Smooth muscle cell (in vitro differentiated cells): ENCODE data around the gene FMNL3. TPM values are rescaled to one million over a fixed set of nuclear protein-coding genes. Genes with fewer than 3 reads are reported as not detected.
A peak's percentile ranks its signal among the peaks of the same experiment; 100 is the strongest.

ENCODE experiments used
- DNase-seq: peaks from one replicate; lab custom pipeline; 2025; ENCODE audit not compliant: unreplicated experiment; lab: John Stamatoyannopoulos, UW
- H2AFZ ChIP-seq: fragments of 200-600 bp; sonication (generic); 2 replicates; pipeline ENCODE4 v1.6.0; 2016; ENCODE audit warnings: antibody characterized with exemption, low read depth, mild to moderate bottlenecking
- H3F3A ChIP-seq: fragments of 200-600 bp; sonication (generic); 2 replicates; pipeline ENCODE4 v1.6.0; 2017; ENCODE audit warnings: antibody characterized with exemption, low read depth
- H3K27ac ChIP-seq: fragments of 200-600 bp; sonication (generic); 2 replicates; pipeline ENCODE4 v1.5.1; 2016; ENCODE audit warnings: low read depth, mild to moderate bottlenecking
- H3K27me3 ChIP-seq: fragments of 200-600 bp; sonication (generic); 2 replicates; pipeline ENCODE4 v1.6.1; 2016; ENCODE audit warnings: low read depth, mild to moderate bottlenecking
- H3K36me3 ChIP-seq: fragments of 200-600 bp; sonication (generic); 2 replicates; pipeline ENCODE4 v1.5.1; 2016; ENCODE audit warnings: low read depth
- H3K4me1 ChIP-seq: fragments of 200-600 bp; sonication (generic); 2 replicates; pipeline ENCODE4 v1.5.1; 2016; ENCODE audit warnings: low read depth
- H3K4me2 ChIP-seq: fragments of 200-600 bp; sonication (generic); 2 replicates; pipeline ENCODE4 v1.6.0; 2016; ENCODE audit warnings: mild to moderate bottlenecking
- H3K4me3 ChIP-seq: fragments of 200-600 bp; sonication (generic); 2 replicates; pipeline ENCODE4 v1.5.1; 2016; ENCODE audit warnings: mild to moderate bottlenecking
- H3K79me2 ChIP-seq: fragments of 200-600 bp; sonication (generic); 2 replicates; pipeline ENCODE4 v1.6.0; 2016; ENCODE audit warnings: low read depth, mild to moderate bottlenecking
- H3K9ac ChIP-seq: fragments of 200-600 bp; sonication (generic); 2 replicates; pipeline ENCODE4 v1.6.0; 2016; ENCODE audit warnings: low read depth
- H3K9me3 ChIP-seq: fragments of 200-600 bp; sonication (generic); replicated peaks from 2 replicates; pipeline ENCODE4 v1.5.1; 2016; ENCODE audit warnings: low read depth
- H4K20me1 ChIP-seq: fragments of 200-600 bp; sonication (generic); 2 replicates; pipeline ENCODE4 v1.6.0; 2016; ENCODE audit warnings: low read depth
- CTCF ChIP-seq: fragments of 200-600 bp; sonication (generic); IDR thresholded peaks from 2 replicates; pipeline ENCODE4 v1.5.1; 2017; ENCODE audit warnings: borderline replicate concordance, mild to moderate bottlenecking, antibody characterized with exemption; ENCODE audit not compliant: insufficient read depth, poor library complexity, severe bottlenecking
- WGBS: methylation state at CpG from one replicate; pipeline ENCODE4 v1.1.7; 2016; ENCODE audit warnings: low lambda C conversion rate; 5-methylcytosine and 5-hydroxymethylcytosine counted together
- polyA plus RNA-seq: library from polyadenylated mRNA; unstranded; fragments of >200 nt; fragmentation: Nextera tagmentation; extraction: Ambion mirVana; gene quantifications from 2 replicates; pipeline ENCODE4 v1.2.1, GENCODE V29; 2016
- total RNA-seq: library from RNA; depleted of rRNA; stranded (reverse); fragments of >200 nt; gene quantifications from 2 replicates; pipeline ENCODE4 v1.2.3, GENCODE V29; 2014

FMNL3 gene
- total and polyA plus RNA-seq, 2 experiments from 2014 or later, result 18.3 to 21.7 TPM

- Histone ChIP-seq H3K9ac (no peak overlapping the region), H3K9me3 (no peaks in the 10 kb centered on the region), H2AFZ (no peak overlapping the region), H4K20me1 (no peaks in the 10 kb centered on the region), H3K79me2 (peaks cover 8% of the 10 kb centered on the region), H3K36me3 (no peaks in the 10 kb centered on the region), H3K4me3 (no peak overlapping the region), H3K4me1 (no peaks in the 10 kb centered on the region), H3F3A (no peaks in the 10 kb centered on the region), H3K4me2 (no peak overlapping the region), H3K27me3 (no peaks in the 10 kb centered on the region), H3K27ac (peak overlapping the region; percentile 90)
- TF ChIP-seq CTCF, result no peak
- 95% methylated on average over 3 of the region's 3 CpGs for WGBS
- DNase-seq, result no peak
Observed at GRCh38 chr12:49661746-49662145, 45.5 kb downstream of the FMNL3 start.

- no peak overlapping the region for H3K27ac ChIP-seq
- H3F3A ChIP-seq, result no peaks in the 10 kb centered on the region
- no peaks in the 10 kb centered on the region for H3K36me3 ChIP-seq
- no peak for TF ChIP-seq CTCF
- no peaks in the 10 kb centered on the region for H3K27me3 ChIP-seq
- no peak for DNase-seq
- peaks cover 3% of the 10 kb centered on the region for H3K79me2 ChIP-seq
- H3K4me2 ChIP-seq, result no peak overlapping the region
- no peaks in the 10 kb centered on the region for H3K9me3 ChIP-seq
- no peaks in the 10 kb centered on the region for H4K20me1 ChIP-seq
- no peak overlapping the region for H3K4me3 ChIP-seq
- 92% methylated on average over 3 of the region's 3 CpGs for WGBS
- H3K4me1 ChIP-seq, result no peaks in the 10 kb centered on the region
- H2AFZ ChIP-seq, result no peak overlapping the region
- H3K9ac ChIP-seq, result no peak overlapping the region
Observed at GRCh38 chr12:49661191-49661590, 46.0 kb downstream of the FMNL3 start.

GRCh38 chr12:49659753-49660152 lies 47.5 kb downstream of the FMNL3 start:
- no peaks in the 10 kb centered on the region for H4K20me1 ChIP-seq
- H3K4me1 ChIP-seq, result no peaks in the 10 kb centered on the region
- no peak overlapping the region for H3K4me3 ChIP-seq
- no peak for DNase-seq
- H3K79me2 ChIP-seq, result no peaks in the 10 kb centered on the region
- H3K9me3 ChIP-seq, result no peaks in the 10 kb centered on the region
- 89% methylated on average over 1 of the region's 1 CpG for WGBS
- H3F3A ChIP-seq, result no peaks in the 10 kb centered on the region
- no peak overlapping the region for H3K4me2 ChIP-seq
- H2AFZ ChIP-seq, result no peak overlapping the region
- no peak overlapping the region for H3K27ac ChIP-seq
- H3K9ac ChIP-seq, result no peak overlapping the region
- H3K27me3 ChIP-seq, result no peaks in the 10 kb centered on the region
- no peak for TF ChIP-seq CTCF
- H3K36me3 ChIP-seq, result no peaks in the 10 kb centered on the region

- Histone ChIP-seq H3K4me2 (no peak overlapping the region), H2AFZ (no peak overlapping the region), H3K79me2 (no peaks in the 10 kb centered on the region), H3K36me3 (no peaks in the 10 kb centered on the region), H3K27me3 (no peaks in the 10 kb centered on the region), H4K20me1 (no peaks in the 10 kb centered on the region), H3K9ac (no peak overlapping the region), H3K27ac (no peak overlapping the region), H3K4me3 (no peak overlapping the region), H3K9me3 (no peaks in the 10 kb centered on the region), H3K4me1 (no peaks in the 10 kb centered on the region), H3F3A (no peaks in the 10 kb centered on the region)
- no peak for DNase-seq
- no peak for TF ChIP-seq CTCF
- WGBS, result 98% methylated on average over 13 of the region's 13 CpGs
Observed at GRCh38 chr12:49658276-49658675, 48.9 kb downstream of the FMNL3 start.
